Transverse colon (tissue), 4 donors: Measurements from ENCODE around the gene SDK1. TPM values are rescaled to one million over a fixed set of nuclear protein-coding genes. Genes with fewer than 3 reads are reported as not detected.
"Not testable (repeated sequence)": the region's sequence is repeated elsewhere in the genome, so short reads cannot be mapped to it uniquely, and the experiment has no call there.

Experiments used
- DNase-seq: peaks from one replicate; pipeline ENCODE4 v3.0.0-alpha.2; 2019
- H3K27ac ChIP-seq, 4 donors: fragments of 200-600 bp; sonication (generic); 2 replicates each; pipeline ENCODE4 v1.5.1; 2016 to 2018; ENCODE audit warnings: inconsistent platforms in 4 of 4
- H3K27me3 ChIP-seq: fragments of 200-600 bp; sonication (generic); 2 replicates; pipeline ENCODE4 v1.5.1; 2017; ENCODE audit warnings: inconsistent platforms
- H3K36me3 ChIP-seq, 4 donors: fragments of 200-600 bp; sonication (generic); 2 replicates each; pipeline ENCODE4 v1.5.1; 2017 to 2019; ENCODE audit warnings: inconsistent platforms in 4 of 4
- H3K4me1 ChIP-seq, 4 donors: fragments of 200-600 bp; sonication (generic); 2 replicates each; pipeline ENCODE4 v1.5.1; 2017 to 2020; ENCODE audit warnings: inconsistent platforms in 4 of 4
- H3K4me3 ChIP-seq, 4 donors: fragments of 200-600 bp; sonication (generic); 1 replicate in 1 of 4; 2 replicates in 3 of 4; pipeline versions ENCODE4 v1.5.1 to v1.6.1; 2017 to 2019; ENCODE audit warnings: inconsistent platforms in 4 of 4
- H3K9me3 ChIP-seq, 2 donors: fragments of 200-600 bp; sonication (generic); 2 replicates each; pipeline ENCODE4 v1.5.1; 2017 to 2019; ENCODE audit warnings: inconsistent platforms in 2 of 2
- EP300 ChIP-seq: sonication (generic); formaldehyde crosslinking; IDR thresholded peaks from one replicate; pipeline ENCODE4 v1.6.1; 2017; ENCODE audit warnings: antibody characterized with exemption, low read depth
- POLR2A ChIP-seq: fragments of 450-650 bp; IDR thresholded peaks from one replicate; pipeline ENCODE4 v1.6.1; 2016; ENCODE audit warnings: antibody characterized with exemption, mild to moderate bottlenecking, moderate library complexity
- POLR2AphosphoS5 ChIP-seq, 3 donors: sonication (generic); formaldehyde crosslinking; IDR thresholded peaks; one replicate each; pipeline ENCODE4 v1.6.1; 2016; ENCODE audit warnings: antibody characterized with exemption in 3 of 3
- WGBS, 2 donors: methylation state at CpG; one replicate each; pipeline ENCODE4 v1.1.5; 2018; ENCODE audit warnings: low coverage in 1 of 2; 5-methylcytosine and 5-hydroxymethylcytosine counted together
- in situ Hi-C, 4 donors: fragments of 200-750 bp; cut with MboI; loops; one replicate each; pipeline versions ENCODE4 v1.15.0 to v1.15.1; 2017; ENCODE audit warnings: low sequenced_read_pairs in 3 of 4, low pct_ligation_motif_present in 1 of 4, low pct_unique_long_range_greater_than_20kb in 1 of 4
- intact Hi-C: fragments of 100-400 bp; cut with DNase I; formaldehyde crosslinking; loops from one replicate; pipeline ENCODE4 v1.15.1; 2023; ENCODE audit warnings: low total_unique reads
- total RNA-seq, 4 donors: library from RNA; depleted of rRNA; stranded (reverse); fragments of >200 nt; gene quantifications; one replicate each; pipeline ENCODE4 v1.1.0, GENCODE V29; 2016
- TF ChIP-seq, protein P1 (sequence below), 5 experiments: fragments of 200-600 bp in 3 of 5; fragments of 450-650 bp in 2 of 5; sonication (generic) in 3 of 5; IDR thresholded peaks; 1 replicate in 2 of 5; 2 replicates in 3 of 5; pipeline ENCODE4 v1.5.1; 2016 to 2017; ENCODE audit warnings: antibody characterized with exemption in 5 of 5, inconsistent platforms in 3 of 5, mild to moderate bottlenecking in 2 of 5, moderate library complexity in 1 of 5

SDK1 gene
- total RNA-seq, 4 donors from 2014 or later, result 4.0 to 8.6 (median 5.4) TPM

GRCh38 chr7:4260867-4261600, 960.0 kb downstream of the SDK1 start:
- peak overlapping the region; percentile 38 to 61 (median 52) for H3K27ac ChIP-seq
- no peaks in the 10 kb centered on the region for H3K27me3 ChIP-seq
- intact Hi-C loops (no loop called here), in situ Hi-C loops (no loop called here)
- 49% methylated on average over 13 of the region's 19 CpGs; no CpG with 5 or more reads in 1 of the 2 donors for WGBS, 2 donors
- H3K4me3 ChIP-seq, result no peak overlapping the region
- no peak for DNase-seq
- no peaks in the 10 kb centered on the region for H3K9me3 ChIP-seq
- H3K4me1 ChIP-seq, result peaks cover 0 to 11% (median 6%) of the 10 kb centered on the region in 4 donors
- no peaks in the 10 kb centered on the region for H3K36me3 ChIP-seq
- TF ChIP-seq POLR2A, result no peak
- no peak for TF ChIP-seq EP300
- TF ChIP-seq, protein P1, sequence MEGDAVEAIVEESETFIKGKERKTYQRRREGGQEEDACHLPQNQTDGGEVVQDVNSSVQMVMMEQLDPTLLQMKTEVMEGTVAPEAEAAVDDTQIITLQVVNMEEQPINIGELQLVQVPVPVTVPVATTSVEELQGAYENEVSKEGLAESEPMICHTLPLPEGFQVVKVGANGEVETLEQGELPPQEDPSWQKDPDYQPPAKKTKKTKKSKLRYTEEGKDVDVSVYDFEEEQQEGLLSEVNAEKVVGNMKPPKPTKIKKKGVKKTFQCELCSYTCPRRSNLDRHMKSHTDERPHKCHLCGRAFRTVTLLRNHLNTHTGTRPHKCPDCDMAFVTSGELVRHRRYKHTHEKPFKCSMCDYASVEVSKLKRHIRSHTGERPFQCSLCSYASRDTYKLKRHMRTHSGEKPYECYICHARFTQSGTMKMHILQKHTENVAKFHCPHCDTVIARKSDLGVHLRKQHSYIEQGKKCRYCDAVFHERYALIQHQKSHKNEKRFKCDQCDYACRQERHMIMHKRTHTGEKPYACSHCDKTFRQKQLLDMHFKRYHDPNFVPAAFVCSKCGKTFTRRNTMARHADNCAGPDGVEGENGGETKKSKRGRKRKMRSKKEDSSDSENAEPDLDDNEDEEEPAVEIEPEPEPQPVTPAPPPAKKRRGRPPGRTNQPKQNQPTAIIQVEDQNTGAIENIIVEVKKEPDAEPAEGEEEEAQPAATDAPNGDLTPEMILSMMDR (IDR thresholded peaks at IDR 0.05), result no peak
- no peak for TF ChIP-seq POLR2AphosphoS5 (IDR thresholded peaks at IDR 0.05)

DNA sequence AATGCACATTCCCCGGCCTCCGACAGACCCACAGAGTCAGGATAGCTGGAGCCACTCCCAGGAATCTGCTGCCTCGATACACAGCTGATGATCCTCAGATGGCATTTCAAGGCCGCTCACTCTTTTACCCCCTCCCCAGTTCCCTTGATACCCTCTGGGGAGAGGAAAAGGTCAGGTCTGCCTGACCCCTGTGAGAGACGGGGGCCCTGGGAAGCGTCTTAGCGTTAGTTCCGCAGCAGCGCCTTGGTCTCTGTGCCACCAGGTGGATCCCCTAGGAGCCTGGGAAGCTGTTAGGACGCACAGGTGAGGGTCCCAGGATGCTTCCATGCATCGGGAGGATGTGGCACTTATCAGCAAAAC, 960.5 kb downstream of the SDK1 start:
- peak overlapping the region; percentile 38 to 61 (median 52) for H3K27ac ChIP-seq
- no peaks in the 10 kb centered on the region for H3K9me3 ChIP-seq
- no peaks in the 10 kb centered on the region for H3K27me3 ChIP-seq
- peaks cover 0 to 11% (median 6%) of the 10 kb centered on the region in 4 donors for H3K4me1 ChIP-seq
- TF ChIP-seq, protein P1 (IDR thresholded peaks at IDR 0.05), result no peak
- TF ChIP-seq EP300 (no peak), POLR2AphosphoS5 (IDR thresholded peaks at IDR 0.05) (no peak), POLR2A (no peak)
- H3K36me3 ChIP-seq, result no peaks in the 10 kb centered on the region
- H3K4me3 ChIP-seq, result no peak overlapping the region
- 75% methylated on average over 11 of the region's 11 CpGs; no CpG with 5 or more reads in 1 of the 2 donors for WGBS, 2 donors
- intact Hi-C loops, result no loop called here
- in situ Hi-C loops, result no loop called here
- DNase-seq, result no peak

DNA sequence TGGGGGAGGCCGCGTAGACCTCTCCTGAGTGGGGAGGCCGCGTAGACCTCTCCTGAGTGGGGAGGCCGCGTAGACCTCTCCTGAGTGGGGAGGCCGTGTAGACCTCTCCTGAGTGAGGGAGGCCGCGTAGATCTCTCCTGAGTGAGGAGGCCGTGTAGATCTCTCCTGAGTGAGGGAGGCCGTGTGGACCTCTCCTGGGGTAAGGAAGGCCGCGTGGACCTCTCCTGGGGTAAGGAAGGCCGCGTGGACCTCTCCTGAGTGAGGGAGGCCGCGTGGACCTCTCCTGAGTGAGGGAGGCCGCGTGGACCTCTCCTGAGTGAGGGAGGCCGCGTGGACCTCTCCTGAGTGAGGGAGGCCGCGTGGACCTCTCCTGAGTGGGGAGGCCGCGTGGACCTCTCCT, 963.2 kb downstream of the SDK1 start:
- DNase-seq, in situ Hi-C loops, H3K27me3 ChIP-seq, H3K4me1 ChIP-seq, H3K27ac ChIP-seq, H3K4me3 ChIP-seq, H3K9me3 ChIP-seq, intact Hi-C loops, H3K36me3 ChIP-seq: not testable (repeated sequence)
- 94% methylated on average over 25 of the region's 25 CpGs; no CpG with 5 or more reads in 1 of the 2 donors for WGBS, 2 donors

DNA sequence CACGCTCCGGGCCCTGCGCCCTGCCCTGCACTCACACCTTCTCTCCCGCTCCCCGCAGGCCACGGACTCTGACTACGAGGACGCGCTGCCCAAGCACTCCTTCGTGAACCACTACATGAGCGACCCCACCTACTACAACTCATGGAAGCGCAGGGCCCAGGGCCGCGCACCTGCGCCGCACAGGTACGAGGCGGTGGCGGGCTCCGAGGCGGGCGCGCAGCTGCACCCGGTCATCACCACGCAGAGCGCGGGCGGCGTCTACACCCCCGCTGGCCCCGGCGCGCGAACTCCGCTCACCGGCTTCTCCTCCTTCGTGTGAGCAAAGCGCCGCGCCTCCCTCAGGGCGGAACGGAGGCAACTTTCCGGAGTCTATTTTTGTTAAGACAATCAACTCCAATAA, 964.0 kb downstream of the SDK1 start:
- Histone ChIP-seq H3K4me1 (peaks cover 0 to 8% (median 3%) of the 10 kb centered on the region in 4 donors), H3K36me3 (no peaks in the 10 kb centered on the region), H3K4me3 (no peak overlapping the region), H3K27ac (no peak overlapping the region), H3K9me3 (no peaks in the 10 kb centered on the region), H3K27me3 (no peaks in the 10 kb centered on the region)
- no peak for TF ChIP-seq POLR2A
- TF ChIP-seq EP300, result no peak
- TF ChIP-seq, protein P1 (IDR thresholded peaks at IDR 0.05), result no peak
- TF ChIP-seq POLR2AphosphoS5 (IDR thresholded peaks at IDR 0.05), result no peak
- intact Hi-C loops (no loop called here), in situ Hi-C loops (no loop called here)
- 72% methylated on average over 43 of the region's 43 CpGs; no CpG with 5 or more reads in 1 of the 2 donors for WGBS, 2 donors
- DNase-seq, result no peak
